IPS DF 6.9 (cell line): Measurements from ENCODE around the gene FUCA1.
A peak's percentile ranks its signal among the peaks of the same experiment; 100 is the strongest.
"Not testable (repeated sequence)": the region's sequence is repeated elsewhere in the genome, so short reads cannot be mapped to it uniquely, and the experiment has no call there.

ENCODE experiments used
- DNase-seq: peaks from one replicate; pipeline ENCODE4 v3.0.0-alpha.2; 2013; ENCODE audit warnings: low read depth, low spot score
- H3K27ac ChIP-seq: one replicate; pipeline ENCODE4 v1.5.1; 2013; ENCODE audit warnings: low read length, control low read depth
- H3K27me3 ChIP-seq: 2 replicates; pipeline ENCODE4 v1.6.1; 2013; ENCODE audit warnings: mild to moderate bottlenecking, low read length; ENCODE audit not compliant: control insufficient read depth, insufficient read depth
- H3K36me3 ChIP-seq: 2 replicates; pipeline ENCODE4 v1.6.1; 2013; ENCODE audit warnings: low read length; ENCODE audit not compliant: control insufficient read depth, insufficient read depth
- H3K4me1 ChIP-seq: 2 replicates; pipeline ENCODE4 v1.6.1; 2013; ENCODE audit warnings: low read length; ENCODE audit not compliant: control insufficient read depth, insufficient read depth
- H3K4me3 ChIP-seq: 2 replicates; pipeline ENCODE4 v1.5.1; 2013; ENCODE audit warnings: mild to moderate bottlenecking, low read length
- H3K9me3 ChIP-seq: 2 replicates; pipeline ENCODE4 v1.6.1; 2013; ENCODE audit warnings: low read length, inconsistent platforms; ENCODE audit not compliant: control insufficient read depth, insufficient read depth
- WGBS: extraction: QIAGEN DNeasy Blood & Tissue Kit; methylation state at CpG from one replicate; pipeline ENCODE4 v1.1.7; 2013; ENCODE audit warnings: mixed read lengths, missing lambda C conversion rate; ENCODE audit not compliant: insufficient read length, insufficient coverage; 5-methylcytosine and 5-hydroxymethylcytosine counted together

FUCA1 gene

GRCh38 chr1:23868557-23869016 lies 497 bp upstream of the FUCA1 start:
- no CpG with 5 or more reads among the region's 20 CpGs for WGBS
- DNase-seq, result no peak
- Histone ChIP-seq H3K9me3 (no peaks in the 10 kb centered on the region), H3K4me1 (no peaks in the 10 kb centered on the region), H3K27ac (no peak overlapping the region), H3K4me3 (no peak overlapping the region), H3K27me3 (peaks cover 7% of the 10 kb centered on the region; the same call in 1 of the 2 replicates), H3K36me3 (no peaks in the 10 kb centered on the region)

- Histone ChIP-seq H3K27me3 (peaks cover 7% of the 10 kb centered on the region; the same call in 1 of the 2 replicates), H3K27ac (no peak overlapping the region), H3K9me3 (no peaks in the 10 kb centered on the region), H3K36me3 (no peaks in the 10 kb centered on the region), H3K4me1 (no peaks in the 10 kb centered on the region), H3K4me3 (peak overlapping the region; percentile 76; the same call in 1 of the 2 replicates)
- no CpG with 5 or more reads among the region's 17 CpGs for WGBS
- DNase-seq, result no peak
Observed at GRCh38 chr1:23867542-23867894, 572 bp downstream of the FUCA1 start.

- no peak for DNase-seq
Observed at GRCh38 chr1:23865543-23865930, 2.6 kb downstream of the FUCA1 start.

GRCh38 chr1:23864801-23865542 lies 3.1 kb downstream of the FUCA1 start:
- no peak overlapping the region for H3K4me3 ChIP-seq
- no peaks in the 10 kb centered on the region for H3K9me3 ChIP-seq
- H3K4me1 ChIP-seq, result no peaks in the 10 kb centered on the region
- H3K27me3 ChIP-seq, result peaks cover 7% of the 10 kb centered on the region; the same call in 1 of the 2 replicates
- no CpG with 5 or more reads among the region's 13 CpGs for WGBS
- no peak for DNase-seq
- H3K27ac ChIP-seq, result no peak overlapping the region
- no peaks in the 10 kb centered on the region for H3K36me3 ChIP-seq

More at GRCh38 chr1:23865543-23865930, 2.6 kb downstream of the FUCA1 start:
- no peaks in the 10 kb centered on the region for H3K36me3 ChIP-seq
- H3K4me3 ChIP-seq, result no peak overlapping the region
- peaks cover 7% of the 10 kb centered on the region; the same call in 1 of the 2 replicates for H3K27me3 ChIP-seq
- no peaks in the 10 kb centered on the region for H3K9me3 ChIP-seq
- no peak overlapping the region for H3K27ac ChIP-seq
- no peaks in the 10 kb centered on the region for H3K4me1 ChIP-seq
- WGBS, result no CpG with 5 or more reads among the region's 4 CpGs

- no peaks in the 10 kb centered on the region for H3K9me3 ChIP-seq
- H3K4me3 ChIP-seq, result no peak overlapping the region
- no peak overlapping the region for H3K27ac ChIP-seq
- H3K36me3 ChIP-seq, result no peaks in the 10 kb centered on the region
- no peak for DNase-seq
- H3K27me3 ChIP-seq, result peaks cover 7% of the 10 kb centered on the region; the same call in 1 of the 2 replicates
- no CpG with 5 or more reads among the region's 3 CpGs for WGBS
- no peaks in the 10 kb centered on the region for H3K4me1 ChIP-seq
Observed at GRCh38 chr1:23862640-23863039, 5.5 kb downstream of the FUCA1 start.

GRCh38 chr1:23854568-23854967 lies 13.5 kb downstream of the FUCA1 start:
- Histone ChIP-seq H3K9me3 (no peaks in the 10 kb centered on the region), H3K27ac (no peak overlapping the region), H3K36me3 (no peaks in the 10 kb centered on the region), H3K4me3 (no peak overlapping the region), H3K4me1 (no peaks in the 10 kb centered on the region), H3K27me3 (no peaks in the 10 kb centered on the region)
- no peak for DNase-seq
- no CpG with 5 or more reads among the region's 2 CpGs for WGBS

- WGBS, result no CpG with 5 or more reads among the region's 34 CpGs
- H3K4me1 ChIP-seq, DNase-seq, H3K27me3 ChIP-seq, H3K27ac ChIP-seq, H3K36me3 ChIP-seq, H3K9me3 ChIP-seq, H3K4me3 ChIP-seq: not testable (repeated sequence)
Observed at GRCh38 chr1:23853124-23853523, 15.0 kb downstream of the FUCA1 start.

- H3K36me3 ChIP-seq, H3K27ac ChIP-seq, DNase-seq, H3K4me3 ChIP-seq, H3K27me3 ChIP-seq, H3K9me3 ChIP-seq, H3K4me1 ChIP-seq: not testable (repeated sequence)
Observed at GRCh38 chr1:23851406-23851805, 16.7 kb downstream of the FUCA1 start.

GRCh38 chr1:23848673-23849616 lies 19.1 kb downstream of the FUCA1 start:
- Histone ChIP-seq H3K27ac (no peak overlapping the region), H3K4me1 (no peaks in the 10 kb centered on the region), H3K9me3 (no peaks in the 10 kb centered on the region; the same call in 1 of the 2 replicates), H3K4me3 (no peak overlapping the region), H3K36me3 (no peaks in the 10 kb centered on the region), H3K27me3 (no peaks in the 10 kb centered on the region)
- no peak for DNase-seq
- no CpG with 5 or more reads among the region's 12 CpGs for WGBS

GRCh38 chr1:23847482-23848095 lies 20.5 kb downstream of the FUCA1 start:
- not testable (repeated sequence) for H3K36me3 ChIP-seq, H3K4me3 ChIP-seq, DNase-seq, H3K4me1 ChIP-seq, H3K9me3 ChIP-seq, H3K27me3 ChIP-seq, H3K27ac ChIP-seq
- no CpG with 5 or more reads among the region's 2 CpGs for WGBS
